ENCODE results near the gene MAPK13. TPM values are rescaled to one million over a fixed set of nuclear protein-coding genes. Genes with fewer than 3 reads are reported as not detected.

The MAPK13 gene
- total and polyA plus RNA-seq, 4 donors = 2.8 to 9.8 (median 4.6) TPM

- Histone ChIP-seq H3K4me3 (ENCODE audit: low read depth, low read length) (no peak overlapping the region), H3K9me3 (ENCODE audit: control insufficient read depth, insufficient read depth, low read length) (no peaks in the 10 kb centered on the region), H3K27ac (ENCODE audit: low read depth, low read length) (no peak overlapping the region), H3K27me3 (ENCODE audit: control insufficient read depth, insufficient read depth, low read length) (no peaks in the 10 kb centered on the region), H3K4me1 (ENCODE audit: control insufficient read depth, insufficient read depth, low read length) (no peaks in the 10 kb centered on the region), H3K36me3 (ENCODE audit: control insufficient read depth, insufficient read depth, low read length) (no peaks in the 10 kb centered on the region)
- no peak for DNase-seq (ENCODE audit: low read depth in 4 of 6, low spot score in 6 of 6)
- no CpG with 5 or more reads among the region's 2 CpGs for WGBS (ENCODE audit: insufficient coverage)
Measured at GRCh38 chr6:36170704-36171103, 40.4 kb downstream of the MAPK13 start.

GRCh38 chr6:36171573-36171972, 41.3 kb downstream of the MAPK13 start:
- H3K4me1 ChIP-seq (ENCODE audit: control insufficient read depth, insufficient read depth, low read length) = no peaks in the 10 kb centered on the region
- no CpG with 5 or more reads among the region's 2 CpGs for WGBS (ENCODE audit: insufficient coverage)
- H3K4me3 ChIP-seq (ENCODE audit: low read depth, low read length) = no peak overlapping the region

GRCh38 chr6:36177166-36177565, 46.9 kb downstream of the MAPK13 start:
- no peak overlapping the region for H3K4me3 ChIP-seq (ENCODE audit: low read depth, low read length)
- no peaks in the 10 kb centered on the region for H3K9me3 ChIP-seq (ENCODE audit: control insufficient read depth, insufficient read depth, low read length)
- no peak overlapping the region for H3K27ac ChIP-seq (ENCODE audit: low read depth, low read length)
- H3K27me3 ChIP-seq (ENCODE audit: control insufficient read depth, insufficient read depth, low read length) = no peaks in the 10 kb centered on the region
- H3K4me1 ChIP-seq (ENCODE audit: control insufficient read depth, insufficient read depth, low read length) = no peaks in the 10 kb centered on the region
- DNase-seq (ENCODE audit: low read depth in 4 of 6, low spot score in 6 of 6) = no peak
- H3K36me3 ChIP-seq (ENCODE audit: control insufficient read depth, insufficient read depth, low read length) = no peaks in the 10 kb centered on the region

More at GRCh38 chr6:36171573-36171972, 41.3 kb downstream of the MAPK13 start:
- no peaks in the 10 kb centered on the region for H3K27me3 ChIP-seq (ENCODE audit: control insufficient read depth, insufficient read depth, low read length)
- no peak for DNase-seq (ENCODE audit: low read depth in 4 of 6, low spot score in 6 of 6)
- H3K27ac ChIP-seq (ENCODE audit: low read depth, low read length) = no peak overlapping the region
- no peaks in the 10 kb centered on the region for H3K9me3 ChIP-seq (ENCODE audit: control insufficient read depth, insufficient read depth, low read length)
- H3K36me3 ChIP-seq (ENCODE audit: control insufficient read depth, insufficient read depth, low read length) = no peaks in the 10 kb centered on the region

- Histone ChIP-seq H3K4me1 (ENCODE audit: control insufficient read depth, insufficient read depth, low read length) (no peaks in the 10 kb centered on the region), H3K36me3 (ENCODE audit: control insufficient read depth, insufficient read depth, low read length) (no peaks in the 10 kb centered on the region), H3K27me3 (ENCODE audit: control insufficient read depth, insufficient read depth, low read length) (no peaks in the 10 kb centered on the region), H3K4me3 (ENCODE audit: low read depth, low read length) (no peak overlapping the region), H3K9me3 (ENCODE audit: control insufficient read depth, insufficient read depth, low read length) (no peaks in the 10 kb centered on the region), H3K27ac (ENCODE audit: low read depth, low read length) (no peak overlapping the region)
- no peak for DNase-seq (ENCODE audit: low read depth in 4 of 6, low spot score in 6 of 6)
Measured at GRCh38 chr6:36178544-36178943, 48.2 kb downstream of the MAPK13 start.

- 86% methylated on average over 1 of the region's 1 CpG for WGBS (ENCODE audit: insufficient coverage)
- H3K27me3 ChIP-seq (ENCODE audit: control insufficient read depth, insufficient read depth, low read length) = no peaks in the 10 kb centered on the region
- H3K4me1 ChIP-seq (ENCODE audit: control insufficient read depth, insufficient read depth, low read length) = no peaks in the 10 kb centered on the region
- no peaks in the 10 kb centered on the region for H3K9me3 ChIP-seq (ENCODE audit: control insufficient read depth, insufficient read depth, low read length)
- no peak overlapping the region for H3K4me3 ChIP-seq (ENCODE audit: low read depth, low read length)
- no peak for DNase-seq (ENCODE audit: low read depth in 4 of 6, low spot score in 6 of 6)
- no peak overlapping the region for H3K27ac ChIP-seq (ENCODE audit: low read depth, low read length)
- H3K36me3 ChIP-seq (ENCODE audit: control insufficient read depth, insufficient read depth, low read length) = no peaks in the 10 kb centered on the region
Measured at GRCh38 chr6:36180126-36180525, 49.8 kb downstream of the MAPK13 start.

GRCh38 chr6:36184311-36184710, 54.0 kb downstream of the MAPK13 start:
- no peaks in the 10 kb centered on the region for H3K27me3 ChIP-seq (ENCODE audit: control insufficient read depth, insufficient read depth, low read length)
- DNase-seq (ENCODE audit: low read depth in 4 of 6, low spot score in 6 of 6) = no peak
- H3K4me1 ChIP-seq (ENCODE audit: control insufficient read depth, insufficient read depth, low read length) = no peaks in the 10 kb centered on the region
- no peaks in the 10 kb centered on the region for H3K36me3 ChIP-seq (ENCODE audit: control insufficient read depth, insufficient read depth, low read length)
- H3K27ac ChIP-seq (ENCODE audit: low read depth, low read length) = no peak overlapping the region
- H3K9me3 ChIP-seq (ENCODE audit: control insufficient read depth, insufficient read depth, low read length) = no peaks in the 10 kb centered on the region
- H3K4me3 ChIP-seq (ENCODE audit: low read depth, low read length) = no peak overlapping the region

GRCh38 chr6:36186199-36186598, 55.9 kb downstream of the MAPK13 start:
- Histone ChIP-seq H3K4me3 (ENCODE audit: low read depth, low read length) (no peak overlapping the region), H3K36me3 (ENCODE audit: control insufficient read depth, insufficient read depth, low read length) (no peaks in the 10 kb centered on the region), H3K27me3 (ENCODE audit: control insufficient read depth, insufficient read depth, low read length) (no peaks in the 10 kb centered on the region), H3K27ac (ENCODE audit: low read depth, low read length) (no peak overlapping the region), H3K4me1 (ENCODE audit: control insufficient read depth, insufficient read depth, low read length) (no peaks in the 10 kb centered on the region), H3K9me3 (ENCODE audit: control insufficient read depth, insufficient read depth, low read length) (no peaks in the 10 kb centered on the region)
- WGBS (ENCODE audit: insufficient coverage) = 88% methylated on average over 1 of the region's 2 CpGs
- no peak for DNase-seq (ENCODE audit: low read depth in 4 of 6, low spot score in 6 of 6)

GRCh38 chr6:36187446-36187845, 57.1 kb downstream of the MAPK13 start:
- Histone ChIP-seq H3K4me1 (ENCODE audit: control insufficient read depth, insufficient read depth, low read length) (no peaks in the 10 kb centered on the region), H3K27me3 (ENCODE audit: control insufficient read depth, insufficient read depth, low read length) (no peaks in the 10 kb centered on the region), H3K9me3 (ENCODE audit: control insufficient read depth, insufficient read depth, low read length) (no peaks in the 10 kb centered on the region), H3K4me3 (ENCODE audit: low read depth, low read length) (no peak overlapping the region), H3K36me3 (ENCODE audit: control insufficient read depth, insufficient read depth, low read length) (no peaks in the 10 kb centered on the region), H3K27ac (ENCODE audit: low read depth, low read length) (no peak overlapping the region)
- no peak for DNase-seq (ENCODE audit: low read depth in 4 of 6, low spot score in 6 of 6)
- WGBS (ENCODE audit: insufficient coverage) = no CpG with 5 or more reads among the region's 2 CpGs

Other genes starting within 250 kb of the MAPK13 start
- gene SRPK1, start 209.4 kb upstream of the MAPK13 start, total RNA-seq = 10 to 100 TPM; 33.1 to 55.5 TPM
- 10 to 100 TPM; 41.1 to 43.5 TPM for gene SRPK1, start 209.4 kb upstream of the MAPK13 start, polyA plus RNA-seq (ENCODE audit: insufficient read length in 2 of 2)
- 1 to 10 TPM in 1 of 2 donors, under 1 TPM in 1; 0.77 to 4.4 TPM for gene SLC26A8, start 105.9 kb upstream of the MAPK13 start, total RNA-seq
- 1 to 10 TPM; 5.5 to 5.7 TPM for gene SLC26A8, start 105.9 kb upstream of the MAPK13 start, polyA plus RNA-seq (ENCODE audit: insufficient read length in 2 of 2)
- gene MAPK14, start 102.7 kb upstream of the MAPK13 start, total RNA-seq = 10 to 100 TPM; 39.7 to 55.2 TPM
- gene MAPK14, start 102.7 kb upstream of the MAPK13 start, polyA plus RNA-seq (ENCODE audit: insufficient read length in 2 of 2) = 10 to 100 TPM; 27.3 to 32.4 TPM
- gene BRPF3, start 66.2 kb downstream of the MAPK13 start, total RNA-seq = 10 to 100 TPM; 15.2 to 18.7 TPM
- gene BRPF3, start 66.2 kb downstream of the MAPK13 start, polyA plus RNA-seq (ENCODE audit: insufficient read length in 2 of 2) = 10 to 100 TPM; 44.1 to 47.1 TPM
- gene PNPLA1, start 139.5 kb downstream of the MAPK13 start, total RNA-seq = under 1 TPM in 1 of 2 donors, not detected in 1; 0.20 TPM
- under 1 TPM in 1 of 2 donors, not detected in 1; 0.27 TPM for gene PNPLA1, start 139.5 kb downstream of the MAPK13 start, polyA plus RNA-seq (ENCODE audit: insufficient read length in 2 of 2)
- gene BNIP5, start 206.4 kb downstream of the MAPK13 start, total RNA-seq = under 1 TPM; under 0.01 to 0.06 TPM
- gene BNIP5, start 206.4 kb downstream of the MAPK13 start, polyA plus RNA-seq (ENCODE audit: insufficient read length in 2 of 2) = under 1 TPM in 1 of 2 donors, not detected in 1; 0.05 TPM

All from spinal cord (tissue), 10 donors.